Panc1 (cell line): ENCODE measurements around the gene ALDH4A1. TPM values are rescaled to one million over a fixed set of nuclear protein-coding genes. Genes with fewer than 3 reads are reported as not detected.

Experiments used
- ATAC-seq: fragments of 200-7000 bp; cut with Tn5 transposase; 2 replicates; pipeline ENCODE4 v1.9.1; 2020; ENCODE audit warnings: mild to moderate bottlenecking, moderate library complexity
- BruUV-seq: library from RNA; stranded (reverse); fragments of 400-500 nt; replicated peaks from 2 replicates; lab custom pipeline; 2021; lab: Mats Ljungman, UMichigan
- CTCF ChIA-PET: fragments of 300-600 bp; sonication (Branson Sonifier 250); formaldehyde crosslinking; loops from one replicate; lab custom pipeline; 2022; ENCODE audit warnings: antibody characterized with exemption; lab: Charles Lee
- POLR2A ChIA-PET: fragments of 300-600 bp; sonication (Branson Sonifier 250); formaldehyde crosslinking; loops from one replicate; lab custom pipeline; 2022; ENCODE audit warnings: antibody characterized with exemption; lab: Charles Lee
- DNase-seq: peaks from one replicate; pipeline ENCODE4 v3.0.0-alpha.2; 2010; ENCODE audit warnings: low read depth, low spot score
- H3K27ac ChIP-seq: 2 replicates; pipeline ENCODE4 v1.5.1; 2011; ENCODE audit warnings: mild to moderate bottlenecking, low read length, inconsistent platforms
- H3K27me3 ChIP-seq: fragments of 200-500 bp; sonication (Bioruptor generic); 2 replicates; pipeline ENCODE4 v1.6.0; 2014; ENCODE audit warnings: low read length, inconsistent platforms; ENCODE audit not compliant: control insufficient read depth, insufficient read depth
- H3K36me3 ChIP-seq: fragments of 200-500 bp; sonication (Bioruptor generic); 2 replicates; pipeline ENCODE4 v1.5.1; 2014; ENCODE audit warnings: inconsistent platforms, mild to moderate bottlenecking, low read length, moderate library complexity; ENCODE audit not compliant: control insufficient read depth, insufficient read depth
- H3K4me1 ChIP-seq: 2 replicates; pipeline ENCODE4 v1.5.1; 2011; ENCODE audit warnings: inconsistent platforms, mild to moderate bottlenecking, low read length, moderate library complexity; ENCODE audit not compliant: control insufficient read depth, insufficient read depth
- H3K4me3 ChIP-seq, 2 experiments: 2 replicates each; pipeline ENCODE4 v1.5.1; 2011 to 2012; ENCODE audit warnings: low read depth in 2 of 2, low read length in 2 of 2, mild to moderate bottlenecking in 2 of 2, inconsistent platforms in 1 of 2, moderate library complexity in 1 of 2
- H3K9me3 ChIP-seq: fragments of 200-500 bp; sonication (Bioruptor generic); 2 replicates; pipeline ENCODE4 v1.5.1; 2014; ENCODE audit warnings: low read depth, mild to moderate bottlenecking, inconsistent platforms, low read length, moderate library complexity; ENCODE audit not compliant: control insufficient read depth, insufficient read depth
- POLR2AphosphoS5 ChIP-seq: IDR thresholded peaks from 2 replicates; pipeline ENCODE4 v1.6.1; 2012; ENCODE audit warnings: mild to moderate bottlenecking, low read depth, low read length, moderate library complexity
- SIN3A ChIP-seq: IDR thresholded peaks from 2 replicates; pipeline ENCODE4 v1.6.1; 2012; ENCODE audit warnings: low read depth, mild to moderate bottlenecking, low read length, moderate library complexity, borderline replicate concordance; ENCODE audit not compliant: insufficient read depth
- TCF7L2 ChIP-seq: IDR thresholded peaks from 2 replicates; pipeline ENCODE4 v1.6.1; 2011; ENCODE audit warnings: mild to moderate bottlenecking, low read depth, low read length, inconsistent platforms
- in situ Hi-C: cut with HindIII; loops from 2 replicates; pipeline ENCODE4 v1.10.0; 2016; ENCODE audit warnings: low sequenced_read_pairs, low pct_unique_long_range_greater_than_20kb
- intact Hi-C: fragments of 100-400 bp; cut with micrococcal nuclease; formaldehyde crosslinking; loops from one replicate; pipeline ENCODE4 v1.10.0; 2022; ENCODE audit not compliant: unreplicated experiment
- total RNA-seq: library from RNA; stranded (reverse); gene quantifications from one replicate; pipeline ENCODE4 v1.2.1, GENCODE V29; 2021; ENCODE audit not compliant: unreplicated experiment
- TF ChIP-seq, protein P1 (sequence below), 2 experiments: IDR thresholded peaks; 2 replicates each; pipeline ENCODE4 v1.6.1; 2011 to 2012; ENCODE audit warnings: low read depth in 2 of 2, control low read depth in 1 of 2, low read length in 1 of 2, mild to moderate bottlenecking in 1 of 2, moderate library complexity in 1 of 2; ENCODE audit not compliant: insufficient read depth in 1 of 2
- TF ChIP-seq, protein P2 (sequence below): fragments of 450-650 bp; IDR thresholded peaks from 2 replicates; pipeline ENCODE4 v1.5.1; 2017; ENCODE audit warnings: mild to moderate bottlenecking

The ALDH4A1 gene
- total RNA-seq, 1 experiment from 2014 or later = 21.7 TPM

DNA sequence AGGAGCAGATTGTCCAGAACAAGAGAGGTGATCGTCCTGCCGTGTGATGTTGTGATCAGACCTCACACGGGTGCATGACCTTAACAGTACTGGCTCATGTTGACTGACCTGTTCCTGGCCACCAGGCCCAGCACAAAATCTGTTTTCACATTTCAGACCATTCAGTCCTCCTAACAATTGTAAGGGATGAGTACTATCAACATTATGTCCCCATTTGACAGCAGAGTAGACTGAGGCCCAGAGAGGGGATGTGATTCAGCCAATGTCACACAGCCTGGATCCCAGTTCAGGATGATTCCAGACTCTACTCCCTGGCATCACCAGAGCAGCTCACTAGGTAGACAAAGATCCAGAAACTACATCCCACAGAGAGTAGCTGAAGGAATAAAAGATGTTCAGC is 35.5 kb downstream of the ALDH4A1 start:
- Histone ChIP-seq H3K27ac (no peak overlapping the region), H3K9me3 (no peaks in the 10 kb centered on the region), H3K27me3 (no peaks in the 10 kb centered on the region), H3K36me3 (no peaks in the 10 kb centered on the region), H3K4me1 (no peaks in the 10 kb centered on the region), H3K4me3 (no peak overlapping the region)
- DNase-seq = no peak
- CTCF ChIA-PET = no interaction called here
- in situ Hi-C loops (no loop called here), intact Hi-C loops (no loop called here)
- BruUV-seq = no TSS peak
- ATAC-seq = no peak
- POLR2A ChIA-PET = no interaction called here
- no peak for TF ChIP-seq TCF7L2
- no peak for TF ChIP-seq POLR2AphosphoS5
- TF ChIP-seq SIN3A = no peak
- TF ChIP-seq, protein P1, sequence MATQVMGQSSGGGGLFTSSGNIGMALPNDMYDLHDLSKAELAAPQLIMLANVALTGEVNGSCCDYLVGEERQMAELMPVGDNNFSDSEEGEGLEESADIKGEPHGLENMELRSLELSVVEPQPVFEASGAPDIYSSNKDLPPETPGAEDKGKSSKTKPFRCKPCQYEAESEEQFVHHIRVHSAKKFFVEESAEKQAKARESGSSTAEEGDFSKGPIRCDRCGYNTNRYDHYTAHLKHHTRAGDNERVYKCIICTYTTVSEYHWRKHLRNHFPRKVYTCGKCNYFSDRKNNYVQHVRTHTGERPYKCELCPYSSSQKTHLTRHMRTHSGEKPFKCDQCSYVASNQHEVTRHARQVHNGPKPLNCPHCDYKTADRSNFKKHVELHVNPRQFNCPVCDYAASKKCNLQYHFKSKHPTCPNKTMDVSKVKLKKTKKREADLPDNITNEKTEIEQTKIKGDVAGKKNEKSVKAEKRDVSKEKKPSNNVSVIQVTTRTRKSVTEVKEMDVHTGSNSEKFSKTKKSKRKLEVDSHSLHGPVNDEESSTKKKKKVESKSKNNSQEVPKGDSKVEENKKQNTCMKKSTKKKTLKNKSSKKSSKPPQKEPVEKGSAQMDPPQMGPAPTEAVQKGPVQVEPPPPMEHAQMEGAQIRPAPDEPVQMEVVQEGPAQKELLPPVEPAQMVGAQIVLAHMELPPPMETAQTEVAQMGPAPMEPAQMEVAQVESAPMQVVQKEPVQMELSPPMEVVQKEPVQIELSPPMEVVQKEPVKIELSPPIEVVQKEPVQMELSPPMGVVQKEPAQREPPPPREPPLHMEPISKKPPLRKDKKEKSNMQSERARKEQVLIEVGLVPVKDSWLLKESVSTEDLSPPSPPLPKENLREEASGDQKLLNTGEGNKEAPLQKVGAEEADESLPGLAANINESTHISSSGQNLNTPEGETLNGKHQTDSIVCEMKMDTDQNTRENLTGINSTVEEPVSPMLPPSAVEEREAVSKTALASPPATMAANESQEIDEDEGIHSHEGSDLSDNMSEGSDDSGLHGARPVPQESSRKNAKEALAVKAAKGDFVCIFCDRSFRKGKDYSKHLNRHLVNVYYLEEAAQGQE (IDR thresholded peaks at IDR 0.05; ENCODE audit: insufficient read depth in 1 of 2, low read depth in 2 of 2, low read length in 1 of 2) = no peak
- TF ChIP-seq, protein P2, sequence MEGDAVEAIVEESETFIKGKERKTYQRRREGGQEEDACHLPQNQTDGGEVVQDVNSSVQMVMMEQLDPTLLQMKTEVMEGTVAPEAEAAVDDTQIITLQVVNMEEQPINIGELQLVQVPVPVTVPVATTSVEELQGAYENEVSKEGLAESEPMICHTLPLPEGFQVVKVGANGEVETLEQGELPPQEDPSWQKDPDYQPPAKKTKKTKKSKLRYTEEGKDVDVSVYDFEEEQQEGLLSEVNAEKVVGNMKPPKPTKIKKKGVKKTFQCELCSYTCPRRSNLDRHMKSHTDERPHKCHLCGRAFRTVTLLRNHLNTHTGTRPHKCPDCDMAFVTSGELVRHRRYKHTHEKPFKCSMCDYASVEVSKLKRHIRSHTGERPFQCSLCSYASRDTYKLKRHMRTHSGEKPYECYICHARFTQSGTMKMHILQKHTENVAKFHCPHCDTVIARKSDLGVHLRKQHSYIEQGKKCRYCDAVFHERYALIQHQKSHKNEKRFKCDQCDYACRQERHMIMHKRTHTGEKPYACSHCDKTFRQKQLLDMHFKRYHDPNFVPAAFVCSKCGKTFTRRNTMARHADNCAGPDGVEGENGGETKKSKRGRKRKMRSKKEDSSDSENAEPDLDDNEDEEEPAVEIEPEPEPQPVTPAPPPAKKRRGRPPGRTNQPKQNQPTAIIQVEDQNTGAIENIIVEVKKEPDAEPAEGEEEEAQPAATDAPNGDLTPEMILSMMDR = no peak

DNA sequence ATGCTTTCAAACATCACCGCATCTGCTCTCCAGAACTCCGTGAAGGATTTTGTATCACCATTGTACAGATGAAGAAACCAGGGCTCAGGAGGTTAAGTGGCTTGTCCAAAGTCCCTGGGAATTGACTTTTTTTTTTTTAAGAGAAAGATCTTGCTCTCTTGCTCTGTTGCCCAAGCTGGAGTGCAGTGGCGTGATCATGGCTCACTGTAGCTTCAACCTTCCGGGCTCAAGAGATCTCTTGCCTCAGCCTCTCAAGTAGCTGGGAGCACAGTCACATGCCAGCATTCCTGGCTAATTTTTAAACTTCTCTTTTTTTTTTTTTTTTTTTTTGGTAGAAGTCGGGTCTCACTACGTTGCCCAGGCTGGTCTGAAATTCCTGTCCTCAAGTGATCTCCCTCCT is 36.0 kb downstream of the ALDH4A1 start:
- in situ Hi-C loops = no loop called here
- H3K27me3 ChIP-seq = no peaks in the 10 kb centered on the region
- CTCF ChIA-PET = interaction anchor here (0.7 kb wide), 2 partner anchors 61 to 541 kb away, joined by 3 to 4 read pairs; no protein-coding TSS in a partner anchor
- POLR2A ChIA-PET = interaction anchor here (0.7 kb wide), 1 partner anchor 141 kb away, joined by 4 read pairs; no protein-coding TSS in a partner anchor
- no TSS peak for BruUV-seq
- no peak overlapping the region for H3K4me3 ChIP-seq
- H3K9me3 ChIP-seq = no peaks in the 10 kb centered on the region
- no peak for DNase-seq
- H3K4me1 ChIP-seq = no peaks in the 10 kb centered on the region
- ATAC-seq = no peak
- H3K27ac ChIP-seq = no peak overlapping the region
- TF ChIP-seq SIN3A = no peak
- TF ChIP-seq POLR2AphosphoS5 = no peak
- TF ChIP-seq, protein P2 = no peak
- TF ChIP-seq, protein P1 (IDR thresholded peaks at IDR 0.05; ENCODE audit: insufficient read depth in 1 of 2, low read depth in 2 of 2, low read length in 1 of 2) = no peak
- no peak for TF ChIP-seq TCF7L2
- intact Hi-C loops = no loop called here
- no peaks in the 10 kb centered on the region for H3K36me3 ChIP-seq
